MM.1S (cell line): ENCODE data around the gene SLCO1C1.
"Not testable (repeated sequence)": the region's sequence is repeated elsewhere in the genome, so short reads cannot be mapped to it uniquely, and the experiment has no call there.

Experiments used
- DNase-seq: peaks from one replicate; pipeline ENCODE4 v3.0.0-alpha.2; 2015
- H2AFZ ChIP-seq: fragments of 300-600 bp; sonication (generic); 2 replicates; pipeline ENCODE4 v1.6.0; 2016; ENCODE audit warnings: antibody characterized with exemption, low read length
- H3F3A ChIP-seq: fragments of 300-600 bp; sonication (generic); 2 replicates; pipeline ENCODE4 v1.6.1; 2016; ENCODE audit warnings: mild to moderate bottlenecking, antibody characterized with exemption, low read length, moderate library complexity, mixed read lengths; ENCODE audit not compliant: insufficient read depth
- H3K27ac ChIP-seq: fragments of 300-600 bp; sonication (generic); 2 replicates; pipeline ENCODE4 v1.5.1; 2016; ENCODE audit warnings: mild to moderate bottlenecking, low read length
- H3K27me3 ChIP-seq: fragments of 300-600 bp; sonication (generic); replicated peaks from 2 replicates; pipeline ENCODE4 v1.6.0; 2016; ENCODE audit warnings: low read length; ENCODE audit not compliant: insufficient read depth
- H3K36me3 ChIP-seq: fragments of 300-600 bp; sonication (generic); replicated peaks from 2 replicates; pipeline ENCODE4 v1.6.1; 2016; ENCODE audit warnings: mild to moderate bottlenecking, low read length, mixed read lengths; ENCODE audit not compliant: insufficient read depth
- H3K4me1 ChIP-seq: fragments of 300-600 bp; sonication (generic); 2 replicates; pipeline ENCODE4 v1.6.1; 2016; ENCODE audit warnings: low read length, mixed read lengths
- H3K4me2 ChIP-seq: fragments of 300-600 bp; sonication (generic); 2 replicates; pipeline ENCODE4 v1.6.0; 2016; ENCODE audit warnings: low read depth, low read length
- H3K4me3 ChIP-seq: fragments of 300-600 bp; sonication (generic); 2 replicates; pipeline ENCODE4 v1.5.1; 2016; ENCODE audit warnings: low read length, mixed read lengths
- H3K79me2 ChIP-seq: fragments of 300-600 bp; sonication (generic); 2 replicates; pipeline ENCODE4 v1.6.1; 2016; ENCODE audit warnings: mixed run types, low read length, mixed read lengths
- H3K9ac ChIP-seq: fragments of 300-600 bp; sonication (generic); 2 replicates; pipeline ENCODE4 v1.6.1; 2016; ENCODE audit warnings: low read length, mixed read lengths
- H3K9me2 ChIP-seq: fragments of 300-600 bp; sonication (generic); replicated peaks from 2 replicates; pipeline ENCODE4 v1.6.1; 2016; ENCODE audit warnings: mild to moderate bottlenecking, low read length, mixed read lengths; ENCODE audit not compliant: insufficient read depth
- H3K9me3 ChIP-seq: fragments of 300-600 bp; sonication (generic); replicated peaks from 2 replicates; pipeline ENCODE4 v1.6.1; 2016; ENCODE audit warnings: mild to moderate bottlenecking, low read length, mixed read lengths; ENCODE audit not compliant: insufficient read depth
- H4K20me1 ChIP-seq: fragments of 300-600 bp; sonication (generic); 2 replicates; pipeline ENCODE4 v1.6.1; 2016; ENCODE audit warnings: mild to moderate bottlenecking, low read length, moderate library complexity, mixed read lengths; ENCODE audit not compliant: insufficient read depth
- EZH2 ChIP-seq: fragments of 300-600 bp; sonication (generic); optimal IDR thresholded peaks from 2 replicates; pipeline ENCODE3; 2017; ENCODE audit warnings: low read depth, mild to moderate bottlenecking, antibody characterized with exemption, low read length, mixed read lengths
- EZH2phosphoT487 ChIP-seq: fragments of 300-600 bp; sonication (generic); IDR thresholded peaks from 2 replicates; pipeline ENCODE4 v1.6.1; 2018; ENCODE audit warnings: antibody characterized with exemption, low read length
- TF ChIP-seq, protein P1 (sequence below): fragments of 300-600 bp; sonication (generic); IDR thresholded peaks from 2 replicates; pipeline ENCODE4 v1.5.1; 2016; ENCODE audit warnings: antibody characterized with exemption, low read length, mixed read lengths

Gene SLCO1C1

DNA sequence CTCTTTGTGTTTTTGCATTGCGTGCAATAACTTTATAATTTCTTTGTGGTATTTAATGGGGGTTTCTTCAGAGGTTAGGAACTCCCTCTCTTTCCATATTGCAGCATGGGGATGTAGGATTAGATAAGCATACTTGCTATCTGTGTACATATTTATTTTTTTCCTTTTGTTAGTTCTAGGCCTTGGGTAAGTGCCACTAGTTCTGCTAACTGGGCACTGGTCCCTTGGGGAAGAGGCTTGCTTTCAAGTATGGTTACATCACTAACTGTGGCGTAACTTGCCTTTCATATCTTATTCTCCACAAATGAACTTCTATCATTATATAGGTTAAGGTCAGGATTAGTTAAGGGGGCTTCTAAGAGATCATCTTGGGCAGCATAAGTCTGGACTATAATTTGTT lies 83.8 kb downstream of the SLCO1C1 start:
- no peak overlapping the region for H3K4me2 ChIP-seq
- no peaks in the 10 kb centered on the region for H4K20me1 ChIP-seq
- no peaks in the 10 kb centered on the region for H3F3A ChIP-seq
- no peaks in the 10 kb centered on the region for H3K9me3 ChIP-seq
- no peak for DNase-seq
- no peak overlapping the region for H3K9ac ChIP-seq
- H2AFZ ChIP-seq, result no peak overlapping the region
- H3K4me3 ChIP-seq, result no peak overlapping the region
- TF ChIP-seq EZH2 (no peak), EZH2phosphoT487 (no peak)
- TF ChIP-seq, protein P1, sequence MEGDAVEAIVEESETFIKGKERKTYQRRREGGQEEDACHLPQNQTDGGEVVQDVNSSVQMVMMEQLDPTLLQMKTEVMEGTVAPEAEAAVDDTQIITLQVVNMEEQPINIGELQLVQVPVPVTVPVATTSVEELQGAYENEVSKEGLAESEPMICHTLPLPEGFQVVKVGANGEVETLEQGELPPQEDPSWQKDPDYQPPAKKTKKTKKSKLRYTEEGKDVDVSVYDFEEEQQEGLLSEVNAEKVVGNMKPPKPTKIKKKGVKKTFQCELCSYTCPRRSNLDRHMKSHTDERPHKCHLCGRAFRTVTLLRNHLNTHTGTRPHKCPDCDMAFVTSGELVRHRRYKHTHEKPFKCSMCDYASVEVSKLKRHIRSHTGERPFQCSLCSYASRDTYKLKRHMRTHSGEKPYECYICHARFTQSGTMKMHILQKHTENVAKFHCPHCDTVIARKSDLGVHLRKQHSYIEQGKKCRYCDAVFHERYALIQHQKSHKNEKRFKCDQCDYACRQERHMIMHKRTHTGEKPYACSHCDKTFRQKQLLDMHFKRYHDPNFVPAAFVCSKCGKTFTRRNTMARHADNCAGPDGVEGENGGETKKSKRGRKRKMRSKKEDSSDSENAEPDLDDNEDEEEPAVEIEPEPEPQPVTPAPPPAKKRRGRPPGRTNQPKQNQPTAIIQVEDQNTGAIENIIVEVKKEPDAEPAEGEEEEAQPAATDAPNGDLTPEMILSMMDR, result no peak
- no peaks in the 10 kb centered on the region for H3K9me2 ChIP-seq
- no peaks in the 10 kb centered on the region for H3K4me1 ChIP-seq
- no peaks in the 10 kb centered on the region for H3K79me2 ChIP-seq
- H3K27me3 ChIP-seq, result no peaks in the 10 kb centered on the region
- H3K27ac ChIP-seq, result no peak overlapping the region
- no peaks in the 10 kb centered on the region for H3K36me3 ChIP-seq

DNA sequence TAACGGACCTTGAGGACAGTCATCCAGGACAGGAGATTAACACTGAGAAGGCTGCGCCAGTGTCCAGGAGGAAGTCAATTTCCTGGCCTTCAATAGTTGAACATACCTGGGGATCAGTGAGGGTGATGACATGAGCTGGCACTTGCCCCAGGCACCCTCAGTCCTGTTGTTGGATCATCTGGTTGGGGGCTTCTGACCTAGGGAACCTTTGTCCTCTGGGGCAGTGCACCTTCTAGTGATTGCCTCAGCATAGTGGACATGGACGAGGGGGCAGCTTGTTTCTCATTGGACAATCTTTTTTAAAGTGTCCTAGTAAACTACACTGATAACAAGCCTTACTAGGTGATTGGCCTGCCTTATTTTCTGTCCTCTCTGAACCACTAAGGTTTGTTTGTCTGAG lies 84.8 kb downstream of the SLCO1C1 start:
- not testable (repeated sequence) for H3K4me3 ChIP-seq, H3K27me3 ChIP-seq, H3K27ac ChIP-seq

DNA sequence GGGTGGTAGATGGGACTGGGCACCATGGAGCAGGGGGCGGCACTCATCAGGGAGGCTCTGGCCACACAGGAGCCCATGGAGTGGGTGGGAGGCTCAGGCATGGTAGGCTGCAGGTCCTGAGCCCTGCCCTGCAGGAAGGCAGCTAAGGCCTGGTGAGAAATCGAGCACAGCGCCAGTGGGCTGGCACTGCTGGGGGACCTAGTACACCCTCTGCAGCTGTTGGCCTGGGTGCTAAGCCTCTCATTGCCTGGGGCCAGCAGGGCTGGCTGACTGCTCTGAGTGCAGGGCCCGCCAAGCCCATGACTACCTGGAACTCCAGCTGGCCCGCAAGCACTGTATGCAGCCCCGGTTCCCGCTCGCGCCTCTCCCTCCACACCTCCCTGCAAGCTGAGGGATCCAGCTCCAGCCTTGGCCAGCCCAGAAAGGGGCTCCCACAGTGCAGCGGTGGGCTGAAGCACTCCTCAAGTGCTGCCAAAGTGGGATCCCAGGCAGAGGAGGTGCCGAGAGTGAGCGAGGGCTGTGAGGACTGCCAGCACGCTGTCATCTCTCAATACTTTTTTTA lies 88.7 kb downstream of the SLCO1C1 start:
- H3K27ac ChIP-seq, DNase-seq, H4K20me1 ChIP-seq, H3K27me3 ChIP-seq, H3K36me3 ChIP-seq, H3K9me3 ChIP-seq, H3K9me2 ChIP-seq, H2AFZ ChIP-seq, H3K4me1 ChIP-seq, H3K9ac ChIP-seq, H3K79me2 ChIP-seq, H3K4me3 ChIP-seq, H3F3A ChIP-seq, H3K4me2 ChIP-seq: not testable (repeated sequence)

More for the DNA sequence above, 84.8 kb downstream of the SLCO1C1 start:
- not testable (repeated sequence) for H3K36me3 ChIP-seq, H3K79me2 ChIP-seq, H3K4me1 ChIP-seq, H4K20me1 ChIP-seq, H3K9me2 ChIP-seq, DNase-seq, H3F3A ChIP-seq, H3K9ac ChIP-seq, H2AFZ ChIP-seq, H3K4me2 ChIP-seq, H3K9me3 ChIP-seq

DNA sequence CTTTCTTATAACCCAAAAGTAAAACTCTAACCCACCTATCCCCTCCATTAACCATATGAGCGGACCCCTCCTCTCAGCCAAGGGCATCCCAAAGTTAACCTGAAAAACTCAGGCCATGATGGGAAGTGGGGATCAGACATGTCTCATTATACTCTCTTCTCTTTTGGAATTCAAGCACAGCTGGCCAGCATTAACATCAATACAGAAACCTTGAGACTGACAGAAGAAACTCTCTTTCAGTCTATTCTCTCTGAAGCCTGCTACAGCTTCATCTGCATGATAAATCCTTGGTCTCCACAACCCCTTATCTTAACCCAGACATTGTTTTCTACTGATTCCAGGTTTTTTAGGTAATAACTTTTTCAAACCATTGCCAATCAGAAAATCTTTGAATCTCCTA lies 97.8 kb downstream of the SLCO1C1 start:
- no peak for TF ChIP-seq EZH2phosphoT487
- TF ChIP-seq, protein P1, result no peak
- no peak for TF ChIP-seq EZH2
- H3K36me3 ChIP-seq, result no peaks in the 10 kb centered on the region
- no peak overlapping the region for H3K4me2 ChIP-seq
- H3K4me1 ChIP-seq, result no peaks in the 10 kb centered on the region
- H3K27ac ChIP-seq, result no peak overlapping the region
- no peaks in the 10 kb centered on the region for H3K9me2 ChIP-seq
- no peak overlapping the region for H2AFZ ChIP-seq
- no peak for DNase-seq
- H3K9me3 ChIP-seq, result no peaks in the 10 kb centered on the region
- H4K20me1 ChIP-seq, result no peaks in the 10 kb centered on the region
- no peaks in the 10 kb centered on the region for H3K27me3 ChIP-seq
- H3K4me3 ChIP-seq, result no peak overlapping the region
- no peaks in the 10 kb centered on the region for H3K79me2 ChIP-seq
- no peak overlapping the region for H3K9ac ChIP-seq
- H3F3A ChIP-seq, result no peaks in the 10 kb centered on the region
